NOMO-1 treated with dmso at 0.1 percent for 144 hours (cell line): ENCODE measurements around the gene CCDC80.

ENCODE experiments used
- DNase-seq: peaks from one replicate; lab custom pipeline; 2025; ENCODE audit not compliant: unreplicated experiment; lab: John Stamatoyannopoulos, UW

The CCDC80 gene

DNA sequence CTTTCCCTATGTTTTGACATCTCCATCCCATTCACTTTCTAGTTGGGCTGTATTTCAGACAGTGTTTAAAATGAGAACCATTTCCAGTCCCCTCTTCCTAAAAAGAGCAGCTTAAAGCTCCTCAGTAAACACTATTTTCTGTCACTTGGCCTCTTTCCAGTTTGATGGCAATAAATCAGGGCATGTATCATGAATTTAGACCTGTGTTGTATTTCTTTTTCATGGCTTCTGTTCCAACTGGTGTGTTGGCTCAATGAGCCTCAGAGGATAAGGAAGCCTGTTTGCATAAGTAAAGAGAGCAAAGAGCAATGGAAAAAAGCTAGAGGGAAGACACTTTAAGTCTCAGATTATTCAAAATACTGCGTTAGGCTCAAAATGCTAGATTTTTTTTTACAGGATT is 7.2 kb downstream of the CCDC80 start:
- DNase-seq = no peak

- DNase-seq = no peak
Observed at GRCh38 chr3:112633191-112633590, 7.8 kb downstream of the CCDC80 start.

GRCh38 chr3:112632596-112632995 is 8.3 kb downstream of the CCDC80 start:
- no peak for DNase-seq

DNA sequence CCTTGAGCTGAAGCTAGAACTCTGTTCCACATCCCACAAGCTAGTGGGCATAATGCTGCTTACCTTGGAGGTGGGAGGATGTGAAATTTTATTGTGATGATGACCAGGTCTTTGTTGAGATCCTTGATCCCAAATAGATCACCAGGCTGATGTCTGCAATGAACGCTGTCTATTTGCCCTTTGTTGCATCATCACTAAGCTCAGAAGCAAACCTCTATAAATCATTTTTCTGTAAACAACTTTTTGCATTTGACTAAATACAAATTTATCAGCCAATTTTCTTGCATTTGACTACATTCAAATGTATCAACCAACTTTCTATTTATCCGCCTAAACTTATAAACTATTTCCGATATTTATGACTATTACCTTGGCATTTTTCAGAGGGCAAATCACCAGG is 9.7 kb downstream of the CCDC80 start:
- DNase-seq = no peak

DNA sequence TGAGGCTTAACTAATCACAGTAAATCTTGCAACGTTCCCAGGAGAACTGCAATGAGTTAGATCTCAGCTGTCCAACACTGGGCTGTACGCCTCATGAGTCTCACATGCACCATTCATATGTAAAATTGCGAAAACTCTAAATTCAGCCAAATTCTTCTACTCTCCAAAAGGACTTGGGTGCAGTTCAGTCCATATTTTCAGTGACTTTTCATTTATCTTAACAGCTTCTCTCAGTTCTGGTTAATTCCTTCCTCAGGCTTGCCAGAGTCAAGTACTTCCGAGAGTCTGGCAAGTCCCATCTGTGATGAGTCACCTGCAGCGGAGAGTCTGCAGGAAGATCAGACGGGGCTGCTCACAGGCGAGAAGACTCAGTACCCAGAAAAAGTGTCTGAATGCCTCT is 11.5 kb downstream of the CCDC80 start:
- no peak for DNase-seq

GRCh38 chr3:112627919-112628466 is 12.9 kb downstream of the CCDC80 start:
- no peak for DNase-seq

GRCh38 chr3:112627419-112627818 is 13.5 kb downstream of the CCDC80 start:
- DNase-seq = no peak

DNA sequence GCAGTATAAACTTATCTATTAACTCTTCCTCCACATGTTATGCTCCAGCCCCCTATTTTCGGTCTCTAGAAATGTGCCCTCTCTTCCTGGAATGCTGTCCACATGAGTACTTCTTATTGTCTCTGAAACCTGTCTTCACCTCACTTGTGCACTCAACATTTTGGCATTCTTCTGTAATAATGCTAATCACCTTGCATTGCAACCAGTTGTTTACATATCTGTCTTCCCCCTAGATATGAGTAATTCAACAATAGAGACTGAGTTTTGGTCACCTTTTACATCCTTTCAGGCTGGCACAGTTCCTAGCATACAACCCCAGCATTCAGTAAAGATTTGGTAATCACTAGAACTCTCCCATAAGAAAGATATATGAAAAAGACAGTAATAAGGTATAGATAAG is 17.2 kb downstream of the CCDC80 start:
- DNase-seq = no peak

DNA sequence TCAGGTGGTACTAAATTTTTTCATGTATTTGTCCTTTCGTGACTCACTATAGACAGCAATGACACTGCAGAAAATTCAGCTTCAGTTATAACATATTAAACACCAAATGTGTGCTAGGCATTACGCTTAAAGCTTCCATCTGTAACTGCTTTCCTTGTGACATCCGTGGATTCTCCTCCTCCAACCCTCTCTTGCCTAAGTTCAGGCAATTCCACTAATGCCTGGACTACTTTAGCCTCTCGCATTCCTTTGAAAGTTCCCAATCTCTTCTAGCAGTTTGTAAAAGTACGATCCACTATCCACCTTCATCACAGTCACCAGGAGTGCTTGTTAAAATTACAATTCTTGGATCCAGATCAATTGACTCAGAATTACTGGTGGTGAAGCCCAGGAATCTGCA is 17.7 kb downstream of the CCDC80 start:
- DNase-seq = no peak

GRCh38 chr3:112619295-112619694 is 21.6 kb downstream of the CCDC80 start:
- no peak for DNase-seq

- no peak for DNase-seq
Observed at GRCh38 chr3:112617285-112617684, 23.7 kb downstream of the CCDC80 start.

- DNase-seq = no peak
Observed at GRCh38 chr3:112615989-112616731, 24.8 kb downstream of the CCDC80 start.

DNA sequence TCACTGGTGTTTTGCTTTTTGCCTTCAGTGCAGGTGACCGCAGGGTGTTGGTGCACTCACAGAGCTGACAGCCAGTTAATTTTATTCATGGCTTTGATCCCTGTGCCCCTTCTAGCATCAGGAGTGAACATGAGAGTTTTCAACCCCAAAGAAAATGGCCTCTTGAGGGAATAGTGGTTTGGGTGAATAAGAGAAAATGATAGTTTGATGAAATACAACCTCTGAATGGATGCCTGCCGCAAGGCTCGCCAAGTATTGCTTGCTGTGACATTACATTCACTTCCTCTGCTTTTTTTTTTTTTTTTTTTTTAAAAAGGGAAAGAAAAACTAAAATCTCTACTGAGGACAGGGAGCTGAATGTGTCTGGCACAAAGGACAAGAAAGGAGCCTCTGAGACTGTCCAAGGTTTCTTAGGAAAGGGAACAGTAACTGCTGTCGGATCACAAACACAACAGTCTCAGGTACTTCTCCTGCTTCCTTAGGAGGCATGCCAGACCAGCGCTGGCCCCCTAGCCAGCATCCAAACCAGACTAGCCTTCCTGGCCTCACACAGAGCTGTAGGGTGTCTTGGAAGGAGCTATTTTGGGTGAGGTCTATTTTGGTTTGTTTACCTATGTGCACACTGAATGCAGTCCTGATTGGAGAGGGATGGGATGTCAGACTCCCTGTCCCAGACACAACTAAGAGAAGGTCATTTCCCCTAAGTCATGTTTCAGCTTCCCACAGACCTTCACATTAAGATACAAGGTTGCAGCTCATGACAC is 29.0 kb downstream of the CCDC80 start:
- DNase-seq = no peak

DNA sequence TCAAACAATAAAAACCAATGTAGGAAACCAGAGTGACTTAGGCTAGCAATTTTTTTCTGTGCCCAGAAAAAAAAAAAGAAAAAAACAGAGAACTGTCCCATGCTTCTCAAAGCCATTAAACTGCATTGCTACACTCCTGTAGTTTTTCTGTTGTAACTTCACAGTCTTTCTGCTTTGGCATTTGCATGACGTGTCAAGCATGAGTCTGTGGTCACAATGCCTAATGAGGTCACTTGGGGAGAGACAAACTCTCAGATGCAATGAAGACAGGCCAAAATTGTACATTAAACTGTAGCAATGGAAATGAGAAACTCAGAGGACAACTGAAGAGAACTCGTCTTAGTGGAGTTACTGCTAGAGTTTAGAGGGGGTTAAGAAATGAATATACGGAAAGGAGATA is 30.8 kb downstream of the CCDC80 start:
- DNase-seq = no peak

DNA sequence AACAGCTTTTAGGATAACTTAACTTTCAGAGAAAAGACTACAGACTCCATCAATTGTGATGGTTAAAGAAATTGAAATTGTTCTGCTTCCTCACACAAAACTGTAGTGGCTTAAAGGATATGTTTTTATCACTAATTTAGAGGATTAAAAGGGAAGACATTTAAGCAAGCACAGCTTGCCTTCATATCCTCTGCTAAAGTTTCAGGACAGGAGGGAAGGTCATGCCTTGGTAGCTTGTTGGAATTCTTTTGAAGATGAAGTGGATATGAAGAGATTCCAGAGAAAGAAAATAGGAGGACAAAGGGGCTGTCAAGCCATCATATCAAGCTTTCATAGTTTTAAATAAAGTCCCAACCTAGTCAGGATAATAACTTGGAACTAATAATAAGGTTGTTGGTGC is 33.1 kb downstream of the CCDC80 start:
- no peak for DNase-seq

GRCh38 chr3:112606098-112606497 is 34.8 kb downstream of the CCDC80 start:
- DNase-seq = no peak

- no peak for DNase-seq
Observed at GRCh38 chr3:112605285-112605684, 35.7 kb downstream of the CCDC80 start.

DNA sequence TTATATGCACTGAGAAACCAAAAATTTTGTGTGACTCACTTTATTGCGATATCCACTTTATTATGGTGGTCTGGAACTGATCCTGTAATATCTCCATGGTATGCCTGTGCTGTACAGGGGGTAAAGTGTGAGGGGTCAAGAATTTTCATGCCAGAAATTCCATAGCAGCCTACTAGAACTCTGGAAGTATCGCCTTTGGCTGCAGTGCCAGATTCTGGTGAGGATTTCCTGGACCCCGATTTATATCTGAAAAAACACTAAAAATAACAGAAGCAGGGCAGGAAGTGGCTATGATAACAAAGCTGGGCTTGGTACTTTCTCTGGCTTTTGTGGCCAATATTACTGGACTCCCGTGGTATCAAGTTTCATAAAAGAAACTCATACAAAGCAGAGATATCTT is 36.4 kb downstream of the CCDC80 start:
- no peak for DNase-seq

- no peak for DNase-seq
Observed at GRCh38 chr3:112602217-112602838, 38.6 kb downstream of the CCDC80 start.

DNA sequence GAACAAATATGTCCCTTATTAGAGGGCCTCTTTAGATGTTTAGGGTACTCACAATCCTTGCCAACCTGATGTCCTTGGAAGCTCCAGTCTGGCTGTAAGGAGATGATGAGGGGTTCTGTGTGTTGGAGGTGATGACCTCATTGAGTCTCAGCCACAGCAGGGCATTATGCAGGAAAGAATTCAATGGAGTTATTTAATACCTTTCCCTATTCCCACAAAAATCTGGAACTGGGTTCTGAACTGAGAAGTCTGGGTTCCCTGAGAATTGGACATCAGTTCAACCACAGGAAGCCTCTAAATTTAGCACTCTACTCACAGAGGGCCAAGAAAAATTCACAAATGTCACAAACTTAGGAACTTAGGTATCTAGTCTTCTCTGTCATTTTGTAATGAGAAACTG is 42.2 kb downstream of the CCDC80 start:
- DNase-seq = no peak

- DNase-seq = no peak
Observed at GRCh38 chr3:112597945-112598344, 43.0 kb downstream of the CCDC80 start.

GRCh38 chr3:112594856-112595255 is 46.1 kb downstream of the CCDC80 start:
- no peak for DNase-seq
